ENCODE data around the gene ATP6V1G3. TPM values are rescaled to one million over a fixed set of nuclear protein-coding genes. Genes with fewer than 3 reads are reported as not detected.

ATP6V1G3 gene
- total and polyA plus RNA-seq, 9 of the 15 experiments (the other 6 are each of a cell fraction or from before 2014, with no cell fraction given), result 0.32 TPM; not detected in 8

Other genes with a start within 250 kb of the ATP6V1G3 start
- 44.4 and 55.8 TPM in 2 replicates for gene PTPRC, start 98.4 kb upstream of the ATP6V1G3 start, total RNA-seq (2014; rRNA removed)
- gene PTPRC, start 98.4 kb upstream of the ATP6V1G3 start, total RNA-seq (2014; rRNA removed; fragmentation: Illumina TruSeq; extraction: Trizol), result 107 and 112 TPM in 2 replicates
- 95.3 and 105 TPM in 2 replicates for gene PTPRC, start 98.4 kb upstream of the ATP6V1G3 start, total RNA-seq (2015; rRNA removed; fragmentation: Illumina TruSeq; extraction: Trizol)
- 62.9 and 67.6 TPM in 2 replicates for gene PTPRC, start 98.4 kb upstream of the ATP6V1G3 start, total RNA-seq (2021)
- gene PTPRC, start 98.4 kb upstream of the ATP6V1G3 start, polyA plus RNA-seq (2011; rRNA removed), result 7.1 and 21.8 TPM in 2 replicates
- 73.5 and 86.1 TPM in 2 replicates for gene PTPRC, start 98.4 kb upstream of the ATP6V1G3 start, polyA plus RNA-seq (2014; fragmentation: Illumina TruSeq; extraction: Trizol)
- gene PTPRC, start 98.4 kb upstream of the ATP6V1G3 start, polyA plus RNA-seq (2014; fragmentation: Nextera tagmentation; extraction: Ambion mirVana), result 10 to 100 TPM; 38.8 to 65.1 TPM
- gene PTPRC, start 98.4 kb upstream of the ATP6V1G3 start, polyA plus RNA-seq (2014; rRNA removed), result 49.1 and 51.1 TPM in 2 replicates

Data from K562 (cell line).